Loucy (cell line): ENCODE data around the gene PNMA1.

ENCODE experiments used
- H2AFZ ChIP-seq: fragments of 200-600 bp; sonication (generic); 2 replicates; pipeline ENCODE4 v1.6.0; 2016; ENCODE audit warnings: antibody characterized with exemption, mild to moderate bottlenecking, low read length, moderate library complexity
- H3F3A ChIP-seq: fragments of 200-600 bp; 2 replicates; pipeline ENCODE4 v1.6.0; 2016; ENCODE audit warnings: antibody characterized with exemption, low read depth, mild to moderate bottlenecking
- H3K27me3 ChIP-seq: fragments of 200-600 bp; sonication (generic); 2 replicates; pipeline ENCODE4 v1.6.1; 2014; ENCODE audit warnings: low read length, mild to moderate bottlenecking; ENCODE audit not compliant: insufficient read depth, poor library complexity, severe bottlenecking
- H3K36me3 ChIP-seq: fragments of 200-600 bp; sonication (generic); 2 replicates; pipeline ENCODE4 v1.6.1; 2016; ENCODE audit warnings: low read length; ENCODE audit not compliant: insufficient read depth
- H3K4me1 ChIP-seq: fragments of 200-600 bp; sonication (generic); 2 replicates; pipeline ENCODE4 v1.5.1; 2014; ENCODE audit warnings: low read length, mild to moderate bottlenecking; ENCODE audit not compliant: insufficient read depth, poor library complexity, severe bottlenecking
- H3K4me2 ChIP-seq: fragments of 200-600 bp; sonication (generic); 2 replicates; pipeline ENCODE4 v1.6.0; 2014; ENCODE audit warnings: antibody characterized with exemption, low read length, low read depth, mild to moderate bottlenecking; ENCODE audit not compliant: poor library complexity, severe bottlenecking
- H3K4me3 ChIP-seq: fragments of 200-600 bp; sonication (generic); 2 replicates; pipeline ENCODE4 v1.5.1; 2014; ENCODE audit warnings: low read length, mild to moderate bottlenecking, mixed read lengths; ENCODE audit not compliant: poor library complexity, severe bottlenecking
- H3K79me2 ChIP-seq: fragments of 200-600 bp; sonication (generic); 2 replicates; pipeline ENCODE4 v1.6.1; 2014; ENCODE audit warnings: low read length; ENCODE audit not compliant: insufficient read depth
- H3K9ac ChIP-seq: fragments of 200-600 bp; sonication (generic); 2 replicates; pipeline ENCODE4 v1.6.0; 2014; ENCODE audit warnings: mild to moderate bottlenecking, low read depth, low read length, moderate library complexity; ENCODE audit not compliant: poor library complexity, severe bottlenecking
- H3K9me2 ChIP-seq: fragments of 200-600 bp; sonication (generic); replicated peaks from 2 replicates; pipeline ENCODE4 v1.6.1; 2016; ENCODE audit warnings: low read depth, low read length, mixed read lengths
- H3K9me3 ChIP-seq: fragments of 200-600 bp; sonication (generic); 2 replicates; pipeline ENCODE4 v1.6.1; 2014; ENCODE audit warnings: mild to moderate bottlenecking, antibody characterized with exemption, low read length, low read depth; ENCODE audit not compliant: insufficient read depth
- H4K20me1 ChIP-seq: fragments of 200-600 bp; sonication (generic); 2 replicates; pipeline ENCODE4 v1.6.0; 2014; ENCODE audit warnings: antibody characterized with exemption, low read length, mild to moderate bottlenecking; ENCODE audit not compliant: insufficient read depth, poor library complexity, severe bottlenecking
- EZH2phosphoT487 ChIP-seq: fragments of 200-600 bp; IDR thresholded peaks from 2 replicates; pipeline ENCODE4 v1.6.1; 2018; ENCODE audit warnings: antibody characterized with exemption, mild to moderate bottlenecking, moderate library complexity, borderline replicate concordance
- TF ChIP-seq, protein P1 (sequence below): fragments of 200-600 bp; sonication (generic); conservative IDR thresholded peaks from 2 replicates; pipeline ENCODE4 v1.5.1; 2014; ENCODE audit warnings: mild to moderate bottlenecking, antibody characterized with exemption, low read length

Gene PNMA1

DNA sequence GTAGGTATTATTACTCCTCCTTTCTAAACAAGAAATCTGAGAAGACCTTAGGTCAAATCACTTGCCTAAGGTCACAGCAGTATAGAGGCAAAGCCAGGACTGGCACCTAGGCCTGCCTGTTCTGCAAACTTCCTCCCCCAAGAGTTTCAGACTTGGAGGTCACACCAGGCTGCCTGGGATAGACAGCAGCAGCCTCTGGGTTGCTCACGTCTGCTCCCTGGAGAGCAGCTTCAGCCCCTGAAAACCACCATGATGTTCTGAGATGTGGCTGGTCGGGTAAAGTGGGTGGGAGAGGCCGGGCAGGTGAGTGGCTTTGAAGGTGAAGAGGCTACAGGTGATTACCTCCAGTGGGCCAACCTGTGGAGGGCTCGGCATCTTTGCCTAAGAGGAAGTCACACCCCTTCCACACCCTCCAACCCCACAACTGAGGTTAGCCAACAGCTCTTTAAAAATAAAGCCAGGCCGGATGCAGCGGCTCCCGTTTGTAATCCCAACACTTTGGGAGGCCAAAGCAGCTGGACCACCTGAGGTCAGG lies 37.0 kb upstream of the PNMA1 start:
- no peaks in the 10 kb centered on the region for H3K9me3 ChIP-seq
- H3K9me2 ChIP-seq = no peaks in the 10 kb centered on the region
- H3K79me2 ChIP-seq = peaks cover 97% of the 10 kb centered on the region
- peaks cover 72% of the 10 kb centered on the region for H4K20me1 ChIP-seq
- H3K4me1 ChIP-seq = peaks cover 90% of the 10 kb centered on the region
- peaks cover 5% of the 10 kb centered on the region; the same call in 1 of the 2 replicates for H3K36me3 ChIP-seq
- no peak overlapping the region for H3K9ac ChIP-seq
- H2AFZ ChIP-seq = no peak overlapping the region
- peak overlapping the region; percentile 73 for H3K4me2 ChIP-seq
- peaks cover 20% of the 10 kb centered on the region for H3F3A ChIP-seq
- no peak for TF ChIP-seq EZH2phosphoT487
- TF ChIP-seq, protein P1, sequence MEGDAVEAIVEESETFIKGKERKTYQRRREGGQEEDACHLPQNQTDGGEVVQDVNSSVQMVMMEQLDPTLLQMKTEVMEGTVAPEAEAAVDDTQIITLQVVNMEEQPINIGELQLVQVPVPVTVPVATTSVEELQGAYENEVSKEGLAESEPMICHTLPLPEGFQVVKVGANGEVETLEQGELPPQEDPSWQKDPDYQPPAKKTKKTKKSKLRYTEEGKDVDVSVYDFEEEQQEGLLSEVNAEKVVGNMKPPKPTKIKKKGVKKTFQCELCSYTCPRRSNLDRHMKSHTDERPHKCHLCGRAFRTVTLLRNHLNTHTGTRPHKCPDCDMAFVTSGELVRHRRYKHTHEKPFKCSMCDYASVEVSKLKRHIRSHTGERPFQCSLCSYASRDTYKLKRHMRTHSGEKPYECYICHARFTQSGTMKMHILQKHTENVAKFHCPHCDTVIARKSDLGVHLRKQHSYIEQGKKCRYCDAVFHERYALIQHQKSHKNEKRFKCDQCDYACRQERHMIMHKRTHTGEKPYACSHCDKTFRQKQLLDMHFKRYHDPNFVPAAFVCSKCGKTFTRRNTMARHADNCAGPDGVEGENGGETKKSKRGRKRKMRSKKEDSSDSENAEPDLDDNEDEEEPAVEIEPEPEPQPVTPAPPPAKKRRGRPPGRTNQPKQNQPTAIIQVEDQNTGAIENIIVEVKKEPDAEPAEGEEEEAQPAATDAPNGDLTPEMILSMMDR = no peak
- H3K27me3 ChIP-seq = no peaks in the 10 kb centered on the region
- H3K4me3 ChIP-seq = no peak overlapping the region

DNA sequence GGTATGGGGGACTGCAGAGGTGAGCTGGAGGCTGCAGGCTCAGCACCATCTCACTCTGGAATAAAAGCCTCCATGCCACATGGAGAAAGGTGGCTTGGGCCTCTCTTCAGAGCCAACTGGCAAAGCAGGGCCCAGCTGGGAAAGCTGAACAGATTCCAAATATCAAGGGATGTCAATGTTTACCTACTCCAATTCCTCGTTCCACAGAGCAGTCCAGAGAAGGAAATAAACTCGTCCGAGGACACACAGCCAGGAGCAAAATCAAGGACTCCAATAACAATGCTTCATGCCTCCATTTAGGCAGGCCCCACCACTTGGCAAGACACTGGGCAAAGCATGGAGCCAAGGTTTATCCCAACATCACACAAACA lies 36.3 kb upstream of the PNMA1 start:
- Histone ChIP-seq H3K4me2 (peak overlapping the region; percentile 73), H3K36me3 (peaks cover 5% of the 10 kb centered on the region; the same call in 1 of the 2 replicates), H3F3A (peaks cover 20% of the 10 kb centered on the region), H3K27me3 (no peaks in the 10 kb centered on the region), H4K20me1 (peaks cover 72% of the 10 kb centered on the region), H3K9me2 (no peaks in the 10 kb centered on the region), H3K9ac (peak overlapping the region; percentile 65), H3K79me2 (peaks cover 97% of the 10 kb centered on the region), H2AFZ (no peak overlapping the region), H3K4me1 (peaks cover 90% of the 10 kb centered on the region), H3K4me3 (no peak overlapping the region), H3K9me3 (no peaks in the 10 kb centered on the region)
- TF ChIP-seq, protein P1 = no peak
- TF ChIP-seq EZH2phosphoT487 = no peak

DNA sequence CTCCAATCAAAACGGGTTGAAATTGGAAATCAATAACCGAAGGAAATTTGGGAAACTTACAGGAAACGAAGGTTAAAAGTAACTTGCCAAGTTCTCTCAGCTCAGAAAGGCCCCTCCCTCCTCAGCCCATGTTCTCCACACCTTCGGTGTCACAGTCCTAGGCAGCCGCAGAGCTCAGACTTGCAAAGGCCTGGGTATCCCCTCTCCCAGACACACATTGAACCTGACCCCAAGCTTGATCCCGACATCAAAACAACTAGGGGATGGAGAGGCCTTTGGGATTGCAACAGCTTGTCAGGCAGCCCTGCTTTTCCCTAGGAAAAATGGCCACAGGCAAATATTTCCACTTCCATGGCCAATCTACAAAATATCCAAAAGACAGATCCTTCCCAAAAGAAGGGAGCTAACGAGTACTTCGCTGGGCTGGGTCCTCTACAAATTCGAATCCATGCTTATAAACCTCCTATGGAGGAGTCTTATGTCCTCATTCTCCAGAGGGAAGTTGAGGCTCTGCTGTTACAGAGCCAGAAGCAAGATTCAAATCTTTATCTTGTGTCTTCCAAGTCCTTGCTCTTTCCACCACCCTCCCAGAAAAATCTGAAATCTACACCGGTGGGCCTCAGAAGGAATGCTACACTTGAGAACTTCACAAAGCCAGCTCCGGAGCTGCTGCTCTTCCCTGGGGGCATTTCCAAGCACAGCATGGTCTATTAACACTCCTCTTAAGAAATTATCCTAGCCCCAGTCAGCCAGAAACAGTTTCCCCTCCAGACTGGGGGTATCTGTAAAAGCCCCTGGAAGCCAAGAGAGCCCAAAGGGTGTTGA lies 35.7 kb upstream of the PNMA1 start:
- H3K9me3 ChIP-seq = no peaks in the 10 kb centered on the region
- H3K36me3 ChIP-seq = peaks cover 5% of the 10 kb centered on the region; the same call in 1 of the 2 replicates
- no peak for TF ChIP-seq EZH2phosphoT487
- TF ChIP-seq, protein P1 = no peak
- H2AFZ ChIP-seq = no peak overlapping the region
- peak overlapping the region; percentile 65 for H3K9ac ChIP-seq
- H3K27me3 ChIP-seq = no peaks in the 10 kb centered on the region
- peaks cover 90% of the 10 kb centered on the region for H3K4me1 ChIP-seq
- peaks cover 77% of the 10 kb centered on the region for H4K20me1 ChIP-seq
- no peaks in the 10 kb centered on the region for H3K9me2 ChIP-seq
- peak overlapping the region; percentile 24 for H3K4me3 ChIP-seq
- peaks cover 20% of the 10 kb centered on the region for H3F3A ChIP-seq
- H3K4me2 ChIP-seq = peak overlapping the region; percentile 73
- peaks cover 97% of the 10 kb centered on the region for H3K79me2 ChIP-seq
